HepG2 (cell line): ENCODE measurements around the gene RPL23. TPM values are rescaled to one million over a fixed set of nuclear protein-coding genes. Genes with fewer than 3 reads are reported as not detected.

Experiments
- ATAC-seq: fragments of 200-7000 bp; cut with Tn5 transposase; 3 replicates; pipeline ENCODE4 v1.9.1; 2020; ENCODE audit warnings: mild to moderate bottlenecking, moderate library complexity
- BruUV-seq: library from RNA; stranded (reverse); fragments of 400-500 nt; replicated peaks from 2 replicates; lab custom pipeline; 2021; lab: Mats Ljungman, UMichigan
- CTCF ChIA-PET: fragments of 300-600 bp; formaldehyde crosslinking; extraction: SDS; loops from one replicate; lab custom pipeline; 2021; ENCODE audit warnings: low total read pairs, inconsistent platforms, low intra/inter-chr PET ratio; lab: Yijun Ruan, JAX
- POLR2A ChIA-PET: fragments of 350-600 bp; sonication (Branson Sonifier 250); formaldehyde crosslinking; loops from one replicate; lab custom pipeline; 2020; ENCODE audit warnings: antibody characterized with exemption, inconsistent platforms; lab: Yijun Ruan, JAX
- DNase-seq: peaks from one replicate; pipeline ENCODE4 v3.0.0-alpha.2; 2015; ENCODE audit warnings: low spot score
- FAIRE-seq: peaks from 3 replicates; lab custom pipeline; 2011; peaks lifted over from hg19 to GRCh38; lab: Jason Lieb, UNC
- H2AFZ ChIP-seq: one replicate; pipeline ENCODE4 v1.6.1; 2011; ENCODE audit warnings: low read length, inconsistent platforms
- H3K27ac ChIP-seq: fragments of 300-600 bp; 3 replicates; pipeline ENCODE4 v1.8.0; 2011; ENCODE audit warnings: mixed run types, mild to moderate bottlenecking, mixed read lengths, low read length, inconsistent platforms; ENCODE audit not compliant: insufficient read depth; ENCODE audit errors: extremely low read length
- H3K27me3 ChIP-seq, 2 experiments: fragments of 200-600 bp in 1 of 2; 2 replicates in 1 of 2; 3 replicates in 1 of 2; pipeline versions ENCODE4 v1.6.0 to v1.8.0; 2011; ENCODE audit warnings: low read length in 2 of 2, mild to moderate bottlenecking in 2 of 2, moderate library complexity in 2 of 2, inconsistent platforms in 1 of 2; ENCODE audit not compliant: insufficient read depth in 2 of 2, control insufficient read depth in 1 of 2
- H3K36me3 ChIP-seq, 2 experiments: fragments of 200-600 bp in 1 of 2; replicated peaks in 1 of 2; 2 replicates in 1 of 2; 3 replicates in 1 of 2; pipeline versions ENCODE4 v1.5.1 to v1.8.0; 2011; ENCODE audit warnings: low read length in 2 of 2, inconsistent platforms in 1 of 2; ENCODE audit not compliant: insufficient read depth in 2 of 2, control insufficient read depth in 1 of 2
- H3K4me1 ChIP-seq: 2 replicates; pipeline ENCODE4 v1.5.1; 2012; ENCODE audit warnings: low read length, inconsistent platforms; ENCODE audit not compliant: insufficient read depth
- H3K4me2 ChIP-seq: 2 replicates; pipeline ENCODE4 v1.6.0; 2011; ENCODE audit warnings: low read depth, low read length, inconsistent platforms
- H3K4me3 ChIP-seq, 3 experiments: fragments of 200-600 bp in 1 of 3; sonication (generic), shearing (Covaris generic) in 1 of 3; replicated peaks in 1 of 3; 2 replicates each; pipeline ENCODE4 v1.5.1; 2011 to 2016; ENCODE audit warnings: low read length in 3 of 3, inconsistent platforms in 2 of 3, low read depth in 2 of 3, mild to moderate bottlenecking in 2 of 3, control low read depth in 1 of 3, mixed read lengths in 1 of 3; ENCODE audit not compliant: insufficient read depth in 1 of 3
- H3K79me2 ChIP-seq: one replicate; pipeline ENCODE4 v1.6.1; 2011; ENCODE audit warnings: low read length, inconsistent platforms; ENCODE audit not compliant: insufficient read depth
- H3K9ac ChIP-seq: 2 replicates; pipeline ENCODE4 v1.6.0; 2011; ENCODE audit warnings: mild to moderate bottlenecking, low read depth, low read length, inconsistent platforms; ENCODE audit not compliant: insufficient read depth
- H3K9me3 ChIP-seq: 2 replicates; pipeline ENCODE4 v1.5.1; 2012; ENCODE audit warnings: mild to moderate bottlenecking, low read length
- H4K20me1 ChIP-seq: 2 replicates; pipeline ENCODE4 v1.6.0; 2011; ENCODE audit warnings: inconsistent platforms, mild to moderate bottlenecking, low read length, moderate library complexity; ENCODE audit not compliant: insufficient read depth
- E2F5 ChIP-seq: sonication (generic); formaldehyde crosslinking; conservative IDR thresholded peaks from 2 replicates; pipeline ENCODE4 v1.4.0; 2020; ENCODE audit warnings: missing genetic modification reagents
- FOSL2 ChIP-seq: sonication (generic); formaldehyde crosslinking; IDR thresholded peaks from 2 replicates; pipeline ENCODE4 v1.4.0; 2020; ENCODE audit warnings: missing genetic modification reagents
- HBP1 ChIP-seq: IDR thresholded peaks from 2 replicates; pipeline ENCODE4 v1.6.1; 2016; ENCODE audit warnings: low read depth, control low read depth
- HCFC1 ChIP-seq: fragments of 150-350 bp; IDR thresholded peaks from 2 replicates; pipeline ENCODE4 v1.6.1; 2014; ENCODE audit warnings: low read depth, low read length
- HNF4G ChIP-seq, 2 experiments: sonication (generic) in 1 of 2; formaldehyde crosslinking in 1 of 2; IDR thresholded peaks; 2 replicates each; pipeline versions ENCODE4 v1.4.0 to v1.6.1; 2011 to 2020; ENCODE audit warnings: borderline replicate concordance in 2 of 2, low read depth in 2 of 2, mild to moderate bottlenecking in 2 of 2, low read length in 1 of 2, missing genetic modification reagents in 1 of 2, moderate library complexity in 1 of 2
- MEIS2 ChIP-seq: sonication (generic); formaldehyde crosslinking; IDR thresholded peaks from 2 replicates; pipeline ENCODE4 v1.9.0; 2021; ENCODE audit warnings: mild to moderate bottlenecking, missing genetic modification reagents
- ZKSCAN1 ChIP-seq: fragments of 150-350 bp; IDR thresholded peaks from 2 replicates; pipeline ENCODE4 v1.6.1; 2014; ENCODE audit warnings: low read length
- ZNF256 ChIP-seq: sonication (generic); formaldehyde crosslinking; conservative IDR thresholded peaks from 2 replicates; pipeline ENCODE4 v1.4.0; 2020; ENCODE audit warnings: missing genetic modification reagents
- ZNF317 ChIP-seq: sonication (generic); formaldehyde crosslinking; IDR thresholded peaks from 2 replicates; pipeline ENCODE4 v1.5.0; 2020; ENCODE audit warnings: mild to moderate bottlenecking, missing genetic modification reagents
- ZNF530 ChIP-seq: sonication (generic); formaldehyde crosslinking; IDR thresholded peaks from 2 replicates; pipeline ENCODE4 v1.5.0; 2020; ENCODE audit warnings: low read depth, mild to moderate bottlenecking, missing genetic modification reagents
- ZNF589 ChIP-seq: sonication (generic); formaldehyde crosslinking; conservative IDR thresholded peaks from 2 replicates; pipeline ENCODE4 v1.8.0; 2022; ENCODE audit warnings: mild to moderate bottlenecking, moderate library complexity, missing genetic modification reagents
- WGBS: methylation state at CpG from one replicate; pipeline ENCODE4 v1.1.6; 2017; ENCODE audit warnings: low lambda C conversion rate; 5-methylcytosine and 5-hydroxymethylcytosine counted together
- in situ Hi-C: cut with HindIII; loops from 2 replicates; pipeline ENCODE4 v1.10.0; 2017; ENCODE audit warnings: low pct_unique_long_range_greater_than_20kb; ENCODE audit not compliant: extremely low pct_ligation_motif_present
- intact Hi-C: fragments of 100-400 bp; cut with micrococcal nuclease; formaldehyde crosslinking; loops from one replicate; pipeline ENCODE4 v1.10.0; 2022; ENCODE audit not compliant: unreplicated experiment
- polyA plus RNA-seq, 8 experiments: library from polyadenylated mRNA; depleted of rRNA in 3 of 8; stranded (reverse) in 7 of 8; unstranded in 1 of 8; fragments of >200 nt; fragmentation: Illumina TruSeq in 4 of 8; extraction: Trizol in 4 of 8; gene quantifications; 2 replicates each; pipeline versions ENCODE4 v1.2.1 to v1.2.3, GENCODE V29; 2011 to 2016; ENCODE audit warnings: low read depth in 4 of 8, missing spikeins in 1 of 8, mixed read lengths in 1 of 8; ENCODE audit not compliant: insufficient read depth in 1 of 8
- total RNA-seq, 5 experiments: library from RNA; depleted of rRNA; stranded (reverse); fragments of >200 nt; fragmentation: Illumina TruSeq; extraction: Trizol; gene quantifications; 2 replicates each; pipeline ENCODE4 v1.2.3, GENCODE V29; 2016; ENCODE audit warnings: low read depth in 1 of 5
- TF ChIP-seq, protein P1 (sequence below): sonication (generic); formaldehyde crosslinking; conservative IDR thresholded peaks from 2 replicates; pipeline ENCODE4 v1.4.0; 2020; ENCODE audit warnings: mild to moderate bottlenecking, missing genetic modification reagents, moderate library complexity
- TF ChIP-seq, protein P2 (sequence below): fragments of 450-650 bp; IDR thresholded peaks from 2 replicates; pipeline ENCODE4 v1.6.1; 2016

The RPL23 gene
- total and polyA plus RNA-seq, 2 of the 13 experiments (the other 11 are each of a cell fraction or from before 2014, with no cell fraction given): 2,790 to 4,860 TPM

GRCh38 chr17:38899421-38899820 is 45.9 kb upstream of the RPL23 start:
- intact Hi-C loops: no loop called here
- ChIA-PET CTCF (no interaction called here), POLR2A (interaction anchor here (0.6 kb wide), 1 partner anchor 45 kb away, joined by 3 read pairs; no protein-coding TSS in a partner anchor)
- Histone ChIP-seq H2AFZ (no peak overlapping the region), H3K4me3 (no peak overlapping the region), H4K20me1 (peaks cover 5% of the 10 kb centered on the region; the same call in 1 of the 2 replicates), H3K4me1 (peaks cover 28% of the 10 kb centered on the region), H3K27ac (no peak overlapping the region), H3K9me3 (no peaks in the 10 kb centered on the region), H3K36me3 (peaks cover 37 to 72% of the 10 kb centered on the region in 2 experiments), H3K9ac (no peak overlapping the region), H3K27me3 (no peaks in the 10 kb centered on the region), H3K4me2 (no peak overlapping the region), H3K79me2 (no peaks in the 10 kb centered on the region)
- ATAC-seq (no peak), DNase-seq (no peak), FAIRE-seq (no peak)
- WGBS: 94% methylated on average over 3 of the region's 5 CpGs
- in situ Hi-C loops: no loop called here
- no peak for TF ChIP-seq MEIS2 (CRISPR knock-in tag)
- no peak for TF ChIP-seq ZNF256
- TF ChIP-seq, protein P1, sequence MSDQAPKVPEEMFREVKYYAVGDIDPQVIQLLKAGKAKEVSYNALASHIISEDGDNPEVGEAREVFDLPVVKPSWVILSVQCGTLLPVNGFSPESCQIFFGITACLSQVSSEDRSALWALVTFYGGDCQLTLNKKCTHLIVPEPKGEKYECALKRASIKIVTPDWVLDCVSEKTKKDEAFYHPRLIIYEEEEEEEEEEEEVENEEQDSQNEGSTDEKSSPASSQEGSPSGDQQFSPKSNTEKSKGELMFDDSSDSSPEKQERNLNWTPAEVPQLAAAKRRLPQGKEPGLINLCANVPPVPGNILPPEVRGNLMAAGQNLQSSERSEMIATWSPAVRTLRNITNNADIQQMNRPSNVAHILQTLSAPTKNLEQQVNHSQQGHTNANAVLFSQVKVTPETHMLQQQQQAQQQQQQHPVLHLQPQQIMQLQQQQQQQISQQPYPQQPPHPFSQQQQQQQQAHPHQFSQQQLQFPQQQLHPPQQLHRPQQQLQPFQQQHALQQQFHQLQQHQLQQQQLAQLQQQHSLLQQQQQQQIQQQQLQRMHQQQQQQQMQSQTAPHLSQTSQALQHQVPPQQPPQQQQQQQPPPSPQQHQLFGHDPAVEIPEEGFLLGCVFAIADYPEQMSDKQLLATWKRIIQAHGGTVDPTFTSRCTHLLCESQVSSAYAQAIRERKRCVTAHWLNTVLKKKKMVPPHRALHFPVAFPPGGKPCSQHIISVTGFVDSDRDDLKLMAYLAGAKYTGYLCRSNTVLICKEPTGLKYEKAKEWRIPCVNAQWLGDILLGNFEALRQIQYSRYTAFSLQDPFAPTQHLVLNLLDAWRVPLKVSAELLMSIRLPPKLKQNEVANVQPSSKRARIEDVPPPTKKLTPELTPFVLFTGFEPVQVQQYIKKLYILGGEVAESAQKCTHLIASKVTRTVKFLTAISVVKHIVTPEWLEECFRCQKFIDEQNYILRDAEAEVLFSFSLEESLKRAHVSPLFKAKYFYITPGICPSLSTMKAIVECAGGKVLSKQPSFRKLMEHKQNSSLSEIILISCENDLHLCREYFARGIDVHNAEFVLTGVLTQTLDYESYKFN: no peak
- TF ChIP-seq ZNF530 (CRISPR knock-in tag): no peak
- TF ChIP-seq E2F5 (CRISPR knock-in tag): no peak
- no peak for TF ChIP-seq ZNF589
- TF ChIP-seq, protein P2, sequence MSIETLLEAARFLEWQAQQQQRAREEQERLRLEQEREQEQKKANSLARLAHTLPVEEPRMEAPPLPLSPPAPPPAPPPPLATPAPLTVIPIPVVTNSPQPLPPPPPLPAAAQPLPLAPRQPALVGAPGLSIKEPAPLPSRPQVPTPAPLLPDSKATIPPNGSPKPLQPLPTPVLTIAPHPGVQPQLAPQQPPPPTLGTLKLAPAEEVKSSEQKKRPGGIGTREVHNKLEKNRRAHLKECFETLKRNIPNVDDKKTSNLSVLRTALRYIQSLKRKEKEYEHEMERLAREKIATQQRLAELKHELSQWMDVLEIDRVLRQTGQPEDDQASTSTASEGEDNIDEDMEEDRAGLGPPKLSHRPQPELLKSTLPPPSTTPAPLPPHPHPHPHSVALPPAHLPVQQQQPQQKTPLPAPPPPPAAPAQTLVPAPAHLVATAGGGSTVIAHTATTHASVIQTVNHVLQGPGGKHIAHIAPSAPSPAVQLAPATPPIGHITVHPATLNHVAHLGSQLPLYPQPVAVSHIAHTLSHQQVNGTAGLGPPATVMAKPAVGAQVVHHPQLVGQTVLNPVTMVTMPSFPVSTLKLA: no peak
- no peak for TF ChIP-seq ZKSCAN1
- TF ChIP-seq HNF4G (IDR thresholded peaks at IDR 0.05; ENCODE audit: borderline replicate concordance, low read depth, low read length): no peak
- no peak for TF ChIP-seq HNF4G (CRISPR knock-in tag; IDR thresholded peaks at IDR 0.05; ENCODE audit: borderline replicate concordance, low read depth)
- no peak for TF ChIP-seq ZNF317 (CRISPR knock-in tag)
- TF ChIP-seq FOSL2: no peak
- no peak for TF ChIP-seq HCFC1
- TF ChIP-seq HBP1 (CRISPR knock-in tag): no peak
- BruUV-seq: no TSS peak
